Mucosa of rectum (tissue), 2 donors: ENCODE measurements around the gene IL6R.
"Not testable (repeated sequence)": the region's sequence is repeated elsewhere in the genome, so short reads cannot be mapped to it uniquely, and the experiment has no call there.

Source experiments
- H3K27ac ChIP-seq, 2 donors: one replicate each; pipeline ENCODE4 v1.7.0; 2013; ENCODE audit warnings: inconsistent platforms in 2 of 2, low read depth in 2 of 2, low read length in 2 of 2
- H3K27me3 ChIP-seq, 2 donors: one replicate each; pipeline ENCODE4 v1.7.0; 2013; ENCODE audit warnings: low read length in 2 of 2; ENCODE audit not compliant: control insufficient read depth in 2 of 2, insufficient read depth in 2 of 2
- H3K36me3 ChIP-seq, 2 donors: one replicate each; pipeline ENCODE4 v1.7.0; 2013; ENCODE audit warnings: low read length in 2 of 2; ENCODE audit not compliant: control insufficient read depth in 2 of 2, insufficient read depth in 2 of 2
- H3K4me1 ChIP-seq, 2 donors: one replicate each; pipeline ENCODE4 v1.7.0; 2013; ENCODE audit warnings: low read length in 2 of 2, mild to moderate bottlenecking in 1 of 2; ENCODE audit not compliant: control insufficient read depth in 2 of 2, insufficient read depth in 2 of 2
- H3K4me3 ChIP-seq, 2 donors: one replicate each; pipeline ENCODE4 v1.7.0; 2013; ENCODE audit warnings: low read length in 2 of 2
- H3K9ac ChIP-seq, 2 donors: one replicate each; pipeline ENCODE4 v1.7.0; 2013; ENCODE audit warnings: low read length in 2 of 2, low read depth in 1 of 2, mild to moderate bottlenecking in 1 of 2
- H3K9me3 ChIP-seq, 2 donors: one replicate each; pipeline ENCODE4 v1.7.0; 2013; ENCODE audit warnings: low read length in 2 of 2; ENCODE audit not compliant: control insufficient read depth in 2 of 2
- donor health status: healthy.
- donor health status: Normal muscosa, but diverticular disease.

Gene IL6R

DNA sequence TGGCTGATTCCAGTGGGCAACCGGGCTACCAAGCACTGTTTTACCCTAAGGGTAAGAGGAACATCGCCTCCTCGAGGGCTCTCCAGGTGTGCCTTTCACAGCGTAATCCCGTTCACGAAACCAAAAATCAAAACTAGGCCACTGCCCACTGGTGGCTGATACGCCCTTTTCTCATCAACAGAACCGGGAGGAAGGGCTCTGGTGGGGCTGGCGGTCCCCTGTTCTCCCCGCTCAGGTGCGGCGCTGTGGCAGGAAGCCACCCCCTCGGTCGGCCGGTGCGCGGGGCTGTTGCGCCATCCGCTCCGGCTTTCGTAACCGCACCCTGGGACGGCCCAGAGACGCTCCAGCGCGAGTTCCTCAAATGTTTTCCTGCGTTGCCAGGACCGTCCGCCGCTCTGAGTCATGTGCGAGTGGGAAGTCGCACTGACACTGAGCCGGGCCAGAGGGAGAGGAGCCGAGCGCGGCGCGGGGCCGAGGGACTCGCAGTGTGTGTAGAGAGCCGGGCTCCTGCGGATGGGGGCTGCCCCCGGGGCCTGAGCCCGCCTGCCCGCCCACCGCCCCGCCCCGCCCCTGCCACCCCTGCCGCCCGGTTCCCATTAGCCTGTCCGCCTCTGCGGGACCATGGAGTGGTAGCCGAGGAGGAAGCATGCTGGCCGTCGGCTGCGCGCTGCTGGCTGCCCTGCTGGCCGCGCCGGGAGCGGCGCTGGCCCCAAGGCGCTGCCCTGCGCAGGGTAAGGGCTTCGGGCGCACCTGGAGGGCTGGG lies at the start of gene IL6R:
TSS of gene IL6R (plus strand) at position 360 of the 763 bp plus-strand sequence. CDS start at position 647, 287 bp downstream.
- no peaks in the 10 kb centered on the region for H3K27me3 ChIP-seq

DNA sequence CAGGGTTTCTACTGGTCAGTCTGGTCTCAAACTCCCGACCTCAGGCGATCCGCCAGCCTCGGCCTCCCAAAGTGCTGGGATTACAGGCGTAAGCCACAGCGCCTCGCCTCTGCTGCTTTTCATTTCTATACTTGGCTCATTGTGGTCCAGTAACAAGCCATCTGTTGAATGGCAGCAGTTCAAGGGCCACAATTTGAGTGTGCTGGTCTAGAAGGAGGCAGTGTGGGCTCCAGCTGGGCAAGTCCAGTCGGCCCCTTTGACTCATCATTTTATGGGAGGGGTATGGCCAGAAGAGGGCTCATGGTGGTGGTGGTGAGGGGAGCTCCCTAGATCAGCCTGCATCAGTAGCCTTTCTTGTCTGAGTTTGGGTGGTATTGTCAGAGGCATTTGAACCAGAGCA lies 46.6 kb upstream of the IL6R start:
- peaks cover 6 to 14% of the 10 kb centered on the region in 2 donors for H3K4me1 ChIP-seq
- H3K27ac ChIP-seq: no peak overlapping the region
- H3K9me3 ChIP-seq: no peaks in the 10 kb centered on the region
- H3K4me3 ChIP-seq: no peak overlapping the region
- no peak overlapping the region for H3K9ac ChIP-seq
- H3K36me3 ChIP-seq: no peaks in the 10 kb centered on the region
- no peaks in the 10 kb centered on the region for H3K27me3 ChIP-seq

More for the DNA sequence above, at the start of gene IL6R:
- Histone ChIP-seq H3K9me3 (no peaks in the 10 kb centered on the region), H3K9ac (peak within 1 kb of the TSS; percentile 89 to 98), H3K36me3 (no peaks in the 10 kb centered on the region), H3K27ac (peak within 1 kb of the TSS; percentile 94 to 97), H3K4me1 (peaks cover 30 to 48% of the 10 kb centered on the region in 2 donors), H3K4me3 (peak within 1 kb of the TSS; percentile 78 to 86)

DNA sequence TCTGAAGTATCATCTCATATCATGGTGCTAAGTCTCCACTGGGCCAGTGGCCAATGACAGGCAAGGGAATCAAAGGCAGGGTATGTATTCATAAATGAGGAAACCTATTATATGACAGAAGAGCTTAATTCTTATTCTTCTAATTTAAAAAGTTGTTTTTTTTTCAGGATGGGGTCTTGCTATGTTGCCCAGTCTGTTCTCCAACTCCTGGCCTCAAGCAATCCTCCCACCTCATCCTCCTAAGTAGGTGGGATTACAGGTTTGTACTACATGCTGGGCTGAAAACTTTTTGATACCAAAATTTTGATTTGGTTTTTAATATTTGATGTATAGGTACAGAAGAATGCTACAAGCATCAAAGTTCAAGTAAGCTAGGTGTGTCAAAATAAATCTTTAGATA lies 44.9 kb upstream of the IL6R start:
- H3K9me3 ChIP-seq: no peaks in the 10 kb centered on the region
- H3K36me3 ChIP-seq: no peaks in the 10 kb centered on the region
- no peaks in the 10 kb centered on the region for H3K27me3 ChIP-seq
- H3K27ac ChIP-seq: no peak overlapping the region
- H3K4me1 ChIP-seq: no peaks in the 10 kb centered on the region
- no peak overlapping the region for H3K4me3 ChIP-seq
- H3K9ac ChIP-seq: no peak overlapping the region

DNA sequence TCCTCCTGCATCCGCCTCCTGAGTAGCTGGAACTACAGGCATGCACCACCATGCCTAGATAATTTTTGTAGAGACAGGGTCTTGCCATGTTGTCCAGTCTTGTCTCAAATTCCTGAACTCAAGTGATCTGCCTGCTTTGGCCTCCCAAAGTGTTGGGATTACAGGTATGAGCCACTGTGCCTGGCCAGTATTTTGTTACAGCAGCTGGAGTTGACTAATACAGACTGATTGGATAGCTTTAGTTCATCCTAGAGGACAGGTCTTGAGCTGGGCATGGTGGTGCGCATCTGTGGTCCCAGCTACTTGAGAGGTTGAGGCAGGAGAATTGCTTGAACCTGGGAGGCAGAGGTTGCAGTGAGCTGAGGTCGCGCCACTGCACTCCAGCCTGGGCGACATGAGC lies 44.3 kb upstream of the IL6R start:
- not testable (repeated sequence) for H3K27me3 ChIP-seq, H3K4me3 ChIP-seq, H3K9me3 ChIP-seq, H3K9ac ChIP-seq, H3K27ac ChIP-seq, H3K36me3 ChIP-seq, H3K4me1 ChIP-seq

DNA sequence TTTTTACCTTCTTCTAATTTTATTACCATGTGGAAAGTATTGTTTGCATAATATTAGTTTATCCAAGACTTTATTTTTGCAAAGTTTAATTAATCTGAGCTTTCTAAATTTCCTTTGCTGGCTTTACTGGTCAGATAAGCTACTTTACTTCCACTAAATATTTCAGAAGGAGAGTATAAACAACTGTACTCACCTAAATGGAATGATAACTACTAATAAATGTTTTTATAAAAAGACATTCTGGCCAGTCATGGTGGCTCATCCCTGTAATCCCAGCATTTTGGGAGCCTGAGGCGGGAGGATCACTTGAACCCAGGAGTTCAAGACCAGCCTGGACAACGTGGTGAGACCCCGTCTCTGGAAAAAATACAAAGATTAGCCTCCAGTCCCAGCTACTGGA lies 43.8 kb upstream of the IL6R start:
- Histone ChIP-seq H3K27me3 (no peaks in the 10 kb centered on the region), H3K9ac (no peak overlapping the region), H3K27ac (no peak overlapping the region), H3K36me3 (no peaks in the 10 kb centered on the region), H3K4me1 (no peaks in the 10 kb centered on the region), H3K4me3 (no peak overlapping the region), H3K9me3 (no peaks in the 10 kb centered on the region)

DNA sequence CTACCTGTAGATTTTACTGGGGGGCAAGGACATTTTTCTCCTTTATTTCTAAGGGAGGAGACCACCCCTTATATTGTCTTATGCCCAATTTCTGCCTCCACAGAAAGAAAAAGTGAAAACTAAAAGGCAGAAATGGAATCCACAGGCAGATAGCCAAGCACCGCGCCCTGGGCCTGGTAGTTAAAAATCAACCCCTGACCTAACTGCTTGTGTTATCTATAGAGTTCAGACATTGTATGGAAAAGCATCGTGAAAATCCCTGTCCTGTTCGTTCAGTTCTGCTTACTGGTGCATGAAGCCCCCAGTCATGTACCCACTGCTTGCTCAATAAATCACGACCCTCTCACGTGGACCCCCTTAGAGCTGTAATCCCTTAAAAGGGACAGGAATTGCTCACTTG lies 33.7 kb upstream of the IL6R start:
- no peaks in the 10 kb centered on the region for H3K9me3 ChIP-seq
- H3K4me1 ChIP-seq: peaks cover 0 to 3% of the 10 kb centered on the region in 2 donors
- H3K27me3 ChIP-seq: no peaks in the 10 kb centered on the region
- peak overlapping the region in 1 of 2 donors; percentile 22 for H3K27ac ChIP-seq
- H3K9ac ChIP-seq: no peak overlapping the region
- no peak overlapping the region for H3K4me3 ChIP-seq
- no peaks in the 10 kb centered on the region for H3K36me3 ChIP-seq

DNA sequence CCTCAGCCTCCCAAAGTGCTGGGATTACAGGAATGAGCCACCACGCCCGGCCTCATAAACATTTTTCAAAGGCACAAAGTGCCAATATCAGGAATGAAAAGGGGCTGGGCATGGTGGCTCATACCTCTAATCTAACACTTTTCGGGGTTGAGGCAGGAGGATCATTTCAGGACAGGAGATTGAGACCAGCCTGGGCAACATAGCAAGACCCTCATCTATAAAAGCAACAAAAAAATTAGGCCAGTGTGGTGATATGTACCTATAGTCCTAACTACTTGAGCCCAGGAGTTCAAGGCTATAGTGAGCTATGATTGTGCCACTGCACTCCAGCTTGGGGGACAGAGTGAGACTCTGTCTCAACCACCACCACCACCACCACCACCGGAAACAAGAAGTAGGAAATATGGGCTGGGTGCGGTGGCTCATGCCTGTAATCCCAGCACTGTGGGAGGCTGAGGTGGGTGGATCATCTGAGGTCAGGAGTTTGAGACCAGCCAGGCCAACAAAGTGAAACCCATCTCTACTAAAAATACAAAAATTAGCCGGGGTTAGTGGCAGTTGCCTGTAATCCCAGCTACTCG lies 31.3 kb upstream of the IL6R start:
- H3K27me3 ChIP-seq, H3K9me3 ChIP-seq, H3K4me1 ChIP-seq, H3K27ac ChIP-seq, H3K4me3 ChIP-seq, H3K9ac ChIP-seq, H3K36me3 ChIP-seq: not testable (repeated sequence)

DNA sequence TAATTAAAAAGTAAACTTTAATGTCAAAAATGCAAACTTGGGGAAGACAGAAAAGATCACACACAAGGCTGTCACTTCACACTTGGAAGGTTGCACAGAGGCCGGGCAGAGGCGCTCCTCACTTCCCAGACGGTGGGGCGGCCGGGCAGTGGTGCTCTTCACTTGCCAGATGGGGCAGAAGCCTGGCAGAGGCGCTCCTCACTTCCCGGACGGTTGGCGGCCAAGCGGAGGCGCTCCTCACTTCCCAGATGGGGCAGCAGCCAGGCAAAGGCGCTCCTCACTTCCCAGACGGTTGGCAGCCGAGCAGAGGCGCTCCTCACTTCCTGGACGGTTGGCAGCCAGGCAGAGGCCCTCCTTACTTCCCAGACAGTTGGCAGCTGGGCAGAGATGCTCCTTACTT lies 25.8 kb upstream of the IL6R start:
- no peak overlapping the region for H3K27ac ChIP-seq
- H3K9me3 ChIP-seq: no peaks in the 10 kb centered on the region
- H3K9ac ChIP-seq: no peak overlapping the region
- H3K4me3 ChIP-seq: no peak overlapping the region
- H3K27me3 ChIP-seq: no peaks in the 10 kb centered on the region
- H3K4me1 ChIP-seq: no peaks in the 10 kb centered on the region
- no peaks in the 10 kb centered on the region for H3K36me3 ChIP-seq

DNA sequence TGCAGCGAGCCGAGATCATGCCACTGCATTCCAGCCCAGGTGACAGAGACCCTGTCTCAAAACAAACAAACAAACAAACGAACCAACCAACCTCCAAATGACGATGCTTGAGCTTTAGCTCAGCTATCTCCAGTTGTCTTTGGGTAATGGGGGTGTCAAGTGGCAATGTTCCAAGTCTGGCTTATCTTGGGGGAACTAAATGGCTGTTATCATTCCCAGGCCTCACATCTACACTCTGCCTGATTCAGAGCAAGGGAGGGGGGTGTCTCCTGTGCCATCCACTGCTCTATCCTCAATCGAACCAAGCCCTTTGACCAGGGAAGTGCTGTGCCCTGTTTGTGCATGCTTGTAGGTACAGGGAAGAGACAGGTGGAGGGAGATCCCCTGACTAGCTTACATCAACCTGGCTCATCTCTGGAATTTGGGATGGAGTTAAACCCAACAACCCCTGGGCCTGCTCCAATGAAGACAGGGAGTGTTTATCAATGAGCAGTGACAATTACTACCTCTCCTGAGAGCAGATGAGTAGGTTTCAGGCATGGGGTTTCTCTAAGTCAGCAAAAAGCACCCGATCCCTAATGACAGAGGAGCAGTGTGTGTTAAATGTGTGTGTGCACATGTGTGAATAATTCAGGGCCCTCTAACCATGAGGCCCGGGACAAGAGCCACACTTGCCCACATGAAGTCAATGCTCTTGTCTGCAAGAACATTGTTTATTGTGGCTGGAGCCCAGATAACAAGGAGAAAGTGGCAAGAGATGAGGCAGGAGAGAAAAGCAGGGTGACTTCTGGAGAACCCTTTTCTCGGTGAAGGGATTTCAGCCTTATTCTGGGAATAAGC lies 20.3 kb upstream of the IL6R start:
- Histone ChIP-seq H3K27me3 (no peaks in the 10 kb centered on the region), H3K36me3 (no peaks in the 10 kb centered on the region), H3K9ac (no peak overlapping the region), H3K27ac (no peak overlapping the region), H3K4me3 (no peak overlapping the region), H3K4me1 (peaks cover 4 to 23% of the 10 kb centered on the region in 2 donors), H3K9me3 (no peaks in the 10 kb centered on the region)
